Measurements from ENCODE around the gene SPTBN1. TPM values are rescaled to one million over a fixed set of nuclear protein-coding genes. Genes with fewer than 3 reads are reported as not detected.
A peak's percentile ranks its signal among the peaks of the same experiment; 100 is the strongest.

Gene SPTBN1
- total RNA-seq, 1 donor from 2014 or later = 224 TPM

- DNase-seq (ENCODE audit: low read depth) = no peak
- no peak for TF ChIP-seq CTCF (conservative IDR thresholded peaks at IDR 0.05; ENCODE audit: low read depth, low read length)
These were observed 84.1 kb downstream of the SPTBN1 start for GRCh38 chr2:54540194-54540593.

GRCh38 chr2:54541995-54542394, 85.9 kb downstream of the SPTBN1 start:
- no peak for DNase-seq (ENCODE audit: low read depth)
- no peak overlapping the region for H3K4me3 ChIP-seq (ENCODE audit: low read depth, low read length)
- no peak for TF ChIP-seq CTCF (conservative IDR thresholded peaks at IDR 0.05; ENCODE audit: low read depth, low read length)

More at GRCh38 chr2:54540194-54540593, 84.1 kb downstream of the SPTBN1 start:
- H3K4me3 ChIP-seq (ENCODE audit: low read depth, low read length) = no peak overlapping the region

- H3K4me3 ChIP-seq (ENCODE audit: low read depth, low read length) = no peak overlapping the region
- DNase-seq (ENCODE audit: low read depth) = no peak
- no peak for TF ChIP-seq CTCF (conservative IDR thresholded peaks at IDR 0.05; ENCODE audit: low read depth, low read length)
These were observed 87.7 kb downstream of the SPTBN1 start for GRCh38 chr2:54543733-54544396.

GRCh38 chr2:54545702-54546450, 89.7 kb downstream of the SPTBN1 start:
- no peak for TF ChIP-seq CTCF (conservative IDR thresholded peaks at IDR 0.05; ENCODE audit: low read depth, low read length)
- DNase-seq (ENCODE audit: low read depth) = peak; percentile 97
- H3K4me3 ChIP-seq (ENCODE audit: low read depth, low read length) = no peak overlapping the region

GRCh38 chr2:54546518-54546917, 90.4 kb downstream of the SPTBN1 start:
- H3K4me3 ChIP-seq (ENCODE audit: low read depth, low read length) = no peak overlapping the region
- no peak for TF ChIP-seq CTCF (conservative IDR thresholded peaks at IDR 0.05; ENCODE audit: low read depth, low read length)
- no peak for DNase-seq (ENCODE audit: low read depth)

GRCh38 chr2:54546923-54547720, 91.0 kb downstream of the SPTBN1 start:
- no peak overlapping the region for H3K4me3 ChIP-seq (ENCODE audit: low read depth, low read length)
- no peak for DNase-seq (ENCODE audit: low read depth)
- no peak for TF ChIP-seq CTCF (conservative IDR thresholded peaks at IDR 0.05; ENCODE audit: low read depth, low read length)

Measured in epithelial cell of proximal tubule (primary cell).